ENCODE data around the gene DDX1. TPM values are rescaled to one million over a fixed set of nuclear protein-coding genes. Genes with fewer than 3 reads are reported as not detected.

Gene DDX1
- total RNA-seq, 1 experiment from 2014 or later, result 106 TPM

DNA sequence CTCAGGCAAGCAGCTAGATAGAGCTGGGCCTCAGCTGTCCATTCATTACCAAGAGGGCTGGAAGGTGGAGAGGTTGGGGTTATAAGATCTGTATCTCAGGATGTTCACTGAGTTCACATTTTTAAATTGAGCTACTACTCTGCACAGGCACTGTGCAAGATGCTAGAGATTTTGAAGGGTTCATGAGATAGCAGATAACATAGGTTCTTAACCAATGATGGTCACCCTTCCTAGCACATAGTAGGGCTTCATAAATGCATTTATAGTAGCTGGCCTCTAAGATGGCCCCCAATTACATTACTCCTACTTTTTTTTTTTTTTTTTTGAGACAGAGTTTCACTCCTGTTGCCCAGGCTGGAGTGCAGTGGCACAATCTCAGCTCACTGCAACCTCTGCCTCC, 79.7 kb downstream of the DDX1 start:
- no peak for TF ChIP-seq CTCF (IDR thresholded peaks at IDR 0.05; ENCODE audit: unreplicated experiment)
- CTCF ChIA-PET, result interaction anchor here (0.6 kb wide), 1 partner anchor 98 kb away, joined by 5 read pairs; no protein-coding TSS in a partner anchor
- no peaks in the 10 kb centered on the region for H3K36me3 Mint-ChIP-seq (ENCODE audit: insufficient read depth, unreplicated experiment)
- H3K9me3 Mint-ChIP-seq (ENCODE audit: low read depth, unreplicated experiment), result peaks cover 3% of the 10 kb centered on the region
- BruUV-seq (replicated peaks), result no TSS peak
- peaks cover 24% of the 10 kb centered on the region for H3K27me3 Mint-ChIP-seq (ENCODE audit: unreplicated experiment)
- H3K4me1 Mint-ChIP-seq (ENCODE audit: low read depth, unreplicated experiment), result peaks cover 23% of the 10 kb centered on the region
- no peak for DNase-seq
- no peak overlapping the region for H3K27ac Mint-ChIP-seq (ENCODE audit: unreplicated experiment)
- no peak overlapping the region for H3K4me3 Mint-ChIP-seq (ENCODE audit: low read depth, unreplicated experiment)
- intact Hi-C loops (cut with micrococcal nuclease; ENCODE audit: unreplicated experiment), result no loop called here

DNA sequence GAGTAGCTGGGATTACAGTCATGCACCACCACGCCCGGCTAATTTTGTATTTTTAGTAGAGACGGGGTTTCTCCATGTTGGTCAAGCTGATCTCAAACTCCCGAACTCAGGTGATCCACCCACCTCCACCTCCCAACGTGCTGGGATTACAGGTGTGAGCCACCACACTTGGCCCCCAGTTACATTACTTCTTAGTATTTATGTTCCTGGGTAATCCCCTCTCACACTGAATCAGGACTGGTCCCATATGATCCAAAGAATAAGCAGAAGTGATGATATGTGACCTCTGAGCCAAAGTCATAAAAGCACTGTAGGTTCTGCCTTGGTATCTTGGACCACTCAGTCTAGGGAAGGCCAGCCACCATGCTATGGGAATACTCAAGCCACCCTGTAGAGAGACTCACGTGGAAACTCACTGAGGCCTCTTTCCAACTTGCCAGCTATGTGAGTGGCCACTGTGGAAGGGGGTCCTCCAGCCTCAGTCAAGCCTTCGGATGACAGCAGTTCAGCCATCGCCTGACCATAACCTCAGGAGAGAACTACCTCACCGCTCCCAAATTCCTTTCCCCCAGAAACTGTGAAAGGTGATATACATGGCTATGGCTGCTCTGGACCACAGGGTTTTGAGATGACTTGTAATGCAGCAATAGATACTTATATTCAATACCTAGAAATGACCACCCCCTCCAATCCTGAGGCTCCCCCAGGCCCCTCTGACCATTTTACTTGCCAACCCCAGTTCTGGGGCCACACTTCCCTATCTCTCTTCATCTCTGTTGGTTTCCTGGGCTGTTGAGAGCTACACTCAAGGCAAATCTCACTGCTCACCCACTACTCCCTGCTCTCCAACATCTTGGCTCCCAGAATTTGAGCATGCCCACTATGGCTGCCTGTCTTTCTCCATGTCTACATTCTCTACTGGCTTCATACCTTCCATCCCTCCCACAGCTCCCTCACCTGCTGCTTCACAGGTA, 80.5 kb downstream of the DDX1 start:
- no peak for DNase-seq
- intact Hi-C loops (cut with micrococcal nuclease; ENCODE audit: unreplicated experiment), result no loop called here
- peaks cover 17% of the 10 kb centered on the region for H3K27me3 Mint-ChIP-seq (ENCODE audit: unreplicated experiment)
- H3K4me3 Mint-ChIP-seq (ENCODE audit: low read depth, unreplicated experiment), result no peak overlapping the region
- peaks cover 23% of the 10 kb centered on the region for H3K4me1 Mint-ChIP-seq (ENCODE audit: low read depth, unreplicated experiment)
- BruUV-seq (replicated peaks), result no TSS peak
- CTCF ChIA-PET, result interaction anchor here (0.6 kb wide), 1 partner anchor 99 kb away, joined by 5 read pairs; no protein-coding TSS in a partner anchor
- TF ChIP-seq CTCF (IDR thresholded peaks at IDR 0.05; ENCODE audit: unreplicated experiment), result no peak
- H3K27ac Mint-ChIP-seq (ENCODE audit: unreplicated experiment), result no peak overlapping the region
- H3K9me3 Mint-ChIP-seq (ENCODE audit: low read depth, unreplicated experiment), result peaks cover 3% of the 10 kb centered on the region
- H3K36me3 Mint-ChIP-seq (ENCODE audit: insufficient read depth, unreplicated experiment), result no peaks in the 10 kb centered on the region

DNA sequence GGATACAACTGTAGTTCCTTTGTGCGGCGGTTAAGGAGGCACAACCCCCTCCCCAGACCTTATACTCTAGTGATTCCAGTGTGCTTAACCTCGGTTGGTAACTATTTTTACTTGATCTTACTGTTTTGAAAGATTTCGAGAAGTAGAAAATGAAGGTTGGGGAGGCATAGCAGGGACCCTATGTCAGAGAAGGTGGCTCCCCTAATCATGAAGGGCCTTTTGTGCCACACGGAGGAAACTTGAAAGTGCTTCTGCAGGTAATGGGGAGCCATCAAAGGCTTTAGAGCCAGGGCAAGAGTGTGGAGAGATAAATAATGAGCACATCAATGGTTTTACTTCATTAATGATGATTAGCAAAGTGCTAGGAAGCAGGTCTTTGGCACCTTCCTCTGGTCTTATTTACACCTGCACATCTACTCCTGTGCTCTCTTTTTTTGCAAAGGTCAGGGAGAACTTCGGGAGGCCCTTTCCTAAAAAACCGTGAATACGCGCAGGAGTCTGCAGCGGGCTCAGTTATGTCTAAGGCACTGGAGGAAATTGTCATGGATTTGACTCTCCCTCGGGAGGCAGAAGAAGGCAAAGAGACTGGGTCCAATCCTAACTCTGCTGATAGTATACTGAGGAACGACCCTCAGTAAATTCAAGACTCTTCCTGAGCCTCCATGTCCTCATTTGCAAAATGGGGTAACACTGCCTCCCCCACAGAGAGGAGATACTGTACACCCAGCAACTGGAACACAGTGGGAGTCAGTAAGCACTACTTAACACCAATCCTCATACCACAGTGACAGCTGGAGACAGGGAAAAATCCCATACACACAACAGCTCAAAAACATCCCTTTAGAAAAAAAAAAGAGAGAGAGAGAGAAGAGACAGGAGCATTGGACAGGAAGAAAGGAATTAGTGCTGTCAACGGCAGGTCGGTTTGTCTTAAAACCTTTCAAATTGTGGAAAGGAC, 81.6 kb downstream of the DDX1 start:
- no peak for DNase-seq
- BruUV-seq (replicated peaks), result no TSS peak
- no peak for TF ChIP-seq CTCF (IDR thresholded peaks at IDR 0.05; ENCODE audit: unreplicated experiment)
- Mint-ChIP-seq H3K36me3 (ENCODE audit: insufficient read depth, unreplicated experiment) (no peaks in the 10 kb centered on the region), H3K4me1 (ENCODE audit: low read depth, unreplicated experiment) (peaks cover 23% of the 10 kb centered on the region), H3K27me3 (ENCODE audit: unreplicated experiment) (peaks cover 6% of the 10 kb centered on the region), H3K4me3 (ENCODE audit: low read depth, unreplicated experiment) (peak overlapping the region; percentile 40), H3K9me3 (ENCODE audit: low read depth, unreplicated experiment) (peaks cover 3% of the 10 kb centered on the region), H3K27ac (ENCODE audit: unreplicated experiment) (peak overlapping the region; percentile 77)
- intact Hi-C loops (cut with micrococcal nuclease; ENCODE audit: unreplicated experiment), result no loop called here
- CTCF ChIA-PET, result no interaction called here

DNA sequence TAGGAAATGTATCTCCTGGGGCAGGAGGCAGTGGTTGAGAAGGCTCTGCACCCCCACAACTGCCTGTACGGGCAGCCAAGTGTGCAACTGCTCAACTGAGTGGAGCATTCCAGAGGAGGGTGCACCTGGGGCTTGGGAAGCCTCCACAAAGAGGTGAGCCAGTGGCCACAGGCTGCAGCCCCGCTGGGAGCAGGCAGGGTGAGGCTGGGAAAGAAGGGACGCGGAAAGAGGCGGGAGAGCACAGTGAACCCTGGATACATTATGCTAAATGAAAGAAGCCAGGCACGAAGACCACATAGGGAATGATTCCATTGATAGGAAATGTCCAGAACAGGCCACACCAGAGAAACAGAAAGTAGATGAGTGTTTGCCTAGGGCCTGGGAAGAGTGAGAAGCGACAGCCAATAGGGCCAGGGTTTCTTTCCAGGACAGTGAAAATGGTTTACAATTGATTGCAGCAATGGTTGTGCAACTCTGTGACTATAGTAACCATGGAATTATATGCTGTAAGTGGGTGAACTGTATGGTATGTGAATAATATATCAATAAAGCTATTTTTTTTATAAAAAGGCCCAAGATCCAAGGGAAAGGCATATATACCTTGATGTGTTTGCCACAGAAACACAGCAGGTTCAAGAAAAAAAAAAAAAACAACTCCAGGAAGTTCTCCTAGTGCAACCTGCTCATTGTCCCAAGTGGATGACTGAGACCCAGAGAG, 82.4 kb downstream of the DDX1 start:
- H3K27ac Mint-ChIP-seq (ENCODE audit: unreplicated experiment), result peak overlapping the region; percentile 77
- intact Hi-C loops (cut with micrococcal nuclease; ENCODE audit: unreplicated experiment), result no loop called here
- peak overlapping the region; percentile 40 for H3K4me3 Mint-ChIP-seq (ENCODE audit: low read depth, unreplicated experiment)

More for the DNA sequence above, 82.4 kb downstream of the DDX1 start:
- CTCF ChIA-PET, result interaction anchor here (0.7 kb wide), 2 partner anchors 32 to 1101 kb away, joined by 3 to 6 read pairs; no protein-coding TSS in a partner anchor
- DNase-seq, result peak; percentile 32
- no TSS peak for BruUV-seq (replicated peaks)
- Mint-ChIP-seq H3K9me3 (ENCODE audit: low read depth, unreplicated experiment) (peaks cover 3% of the 10 kb centered on the region), H3K36me3 (ENCODE audit: insufficient read depth, unreplicated experiment) (no peaks in the 10 kb centered on the region), H3K27me3 (ENCODE audit: unreplicated experiment) (no peaks in the 10 kb centered on the region), H3K4me1 (ENCODE audit: low read depth, unreplicated experiment) (peaks cover 23% of the 10 kb centered on the region)
- TF ChIP-seq CTCF (IDR thresholded peaks at IDR 0.05; ENCODE audit: unreplicated experiment), result no peak

All from Calu3 (cell line).